Measurements from ENCODE around the gene TBK1.

Gene TBK1

GRCh38 chr12:64452559-64453329, 824 bp downstream of the TBK1 start:
- DNase-seq: no peak

GRCh38 chr12:64455506-64455905, 3.6 kb downstream of the TBK1 start:
- DNase-seq: no peak

- DNase-seq: no peak
Measured at GRCh38 chr12:64456119-64456518, 4.2 kb downstream of the TBK1 start.

- no peak for DNase-seq
Measured at GRCh38 chr12:64457032-64457431, 5.1 kb downstream of the TBK1 start.

- DNase-seq: no peak
Measured at GRCh38 chr12:64457466-64457865, 5.5 kb downstream of the TBK1 start.

- DNase-seq: no peak
Measured at GRCh38 chr12:64457923-64458322, 6.0 kb downstream of the TBK1 start.

- no peak for DNase-seq
Measured at GRCh38 chr12:64459394-64459891, 7.5 kb downstream of the TBK1 start.

GRCh38 chr12:64461634-64462414, 9.9 kb downstream of the TBK1 start:
- DNase-seq: no peak

GRCh38 chr12:64466178-64466577, 14.3 kb downstream of the TBK1 start:
- no peak for DNase-seq

- DNase-seq: no peak
Measured at GRCh38 chr12:64468966-64469365, 17.0 kb downstream of the TBK1 start.

GRCh38 chr12:64469455-64470142, 17.7 kb downstream of the TBK1 start:
- no peak for DNase-seq

- no peak for DNase-seq
Measured at GRCh38 chr12:64470495-64470894, 18.6 kb downstream of the TBK1 start.

- DNase-seq: no peak
Measured at GRCh38 chr12:64473176-64473575, 21.3 kb downstream of the TBK1 start.

- no peak for DNase-seq
Measured at GRCh38 chr12:64475518-64475917, 23.6 kb downstream of the TBK1 start.

- DNase-seq: no peak
Measured at GRCh38 chr12:64476844-64477243, 24.9 kb downstream of the TBK1 start.

GRCh38 chr12:64478661-64479060, 26.7 kb downstream of the TBK1 start:
- DNase-seq: no peak

- no peak for DNase-seq
Measured at GRCh38 chr12:64480148-64480547, 28.2 kb downstream of the TBK1 start.

- no peak for DNase-seq
Measured at GRCh38 chr12:64486657-64487056, 34.7 kb downstream of the TBK1 start.

- DNase-seq: no peak
Measured at GRCh38 chr12:64491718-64492117, 39.8 kb downstream of the TBK1 start.

GRCh38 chr12:64493513-64493912, 41.6 kb downstream of the TBK1 start:
- no peak for DNase-seq

- no peak for DNase-seq
Measured at GRCh38 chr12:64494998-64495729, 43.2 kb downstream of the TBK1 start.

GRCh38 chr12:64496839-64497400, 45.0 kb downstream of the TBK1 start:
- DNase-seq: no peak

- no peak for DNase-seq
Measured at GRCh38 chr12:64497484-64497883, 45.6 kb downstream of the TBK1 start.
